GM19035 (cell line): Measurements from ENCODE around the gene SACS.
"Not testable (repeated sequence)": the region's sequence is repeated elsewhere in the genome, so short reads cannot be mapped to it uniquely, and the experiment has no call there.

Source experiments
- ATAC-seq: cut with Tn5 transposase; IDR thresholded peaks from one replicate; pipeline ENCODE4 v1.9.1; 2021; ENCODE audit not compliant: unreplicated experiment

SACS gene

DNA sequence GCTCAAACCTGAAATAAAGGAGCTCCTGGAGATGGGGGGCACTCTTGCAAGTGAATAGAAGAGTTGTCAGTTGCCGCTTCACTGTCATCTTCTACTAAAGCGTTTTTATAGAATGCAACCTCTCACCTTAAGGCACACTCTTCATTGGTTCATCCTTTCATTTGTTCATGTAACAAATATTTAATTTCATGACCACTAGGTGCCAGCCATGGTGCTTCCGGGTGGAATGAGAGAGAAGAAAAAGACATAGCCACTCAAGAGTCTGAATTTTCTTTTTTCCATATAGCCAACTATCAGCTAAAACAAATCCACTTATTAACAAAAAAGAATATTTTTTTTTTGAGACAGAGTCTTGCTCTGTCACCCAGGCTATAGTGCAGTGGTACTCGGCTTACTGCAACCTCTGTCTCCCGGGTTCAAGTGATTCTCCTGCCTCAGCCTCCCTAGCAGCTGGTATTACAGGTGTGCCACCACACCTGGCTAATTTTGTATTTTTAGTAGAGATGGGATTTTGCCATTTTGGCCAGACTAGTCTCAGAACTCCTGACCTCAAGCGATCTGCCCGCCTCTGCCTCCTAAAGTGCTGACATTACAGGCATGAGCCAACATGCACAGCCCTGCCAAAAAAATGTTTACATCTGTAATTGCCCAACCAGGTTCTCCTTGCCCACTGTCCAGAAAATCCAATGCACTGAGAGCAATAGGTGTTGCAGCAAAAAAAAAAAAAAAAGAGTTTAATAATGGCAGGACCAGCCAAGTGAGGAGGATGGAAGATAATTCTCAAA, 22.1 kb upstream of the SACS start:
- no peak for ATAC-seq

DNA sequence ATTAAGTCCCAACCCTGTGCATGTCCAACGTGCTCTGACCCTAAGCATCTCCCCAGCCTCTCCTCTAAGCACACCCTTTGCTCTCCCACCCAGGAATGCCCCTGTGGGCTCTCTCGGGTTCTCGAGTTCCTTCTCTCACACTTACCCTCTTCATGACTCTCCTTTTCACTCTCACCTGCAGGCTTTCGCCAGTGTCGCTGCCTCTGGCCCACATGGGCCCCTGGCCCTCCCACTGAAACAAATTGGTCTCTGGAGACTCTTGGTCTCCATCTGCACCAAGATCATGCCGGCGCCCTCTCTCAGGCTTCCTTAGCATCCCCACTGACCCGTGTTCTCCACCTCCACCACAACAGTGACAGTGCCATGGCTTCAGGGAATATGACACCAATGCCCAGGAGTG, 19.6 kb upstream of the SACS start:
- no peak for ATAC-seq

DNA sequence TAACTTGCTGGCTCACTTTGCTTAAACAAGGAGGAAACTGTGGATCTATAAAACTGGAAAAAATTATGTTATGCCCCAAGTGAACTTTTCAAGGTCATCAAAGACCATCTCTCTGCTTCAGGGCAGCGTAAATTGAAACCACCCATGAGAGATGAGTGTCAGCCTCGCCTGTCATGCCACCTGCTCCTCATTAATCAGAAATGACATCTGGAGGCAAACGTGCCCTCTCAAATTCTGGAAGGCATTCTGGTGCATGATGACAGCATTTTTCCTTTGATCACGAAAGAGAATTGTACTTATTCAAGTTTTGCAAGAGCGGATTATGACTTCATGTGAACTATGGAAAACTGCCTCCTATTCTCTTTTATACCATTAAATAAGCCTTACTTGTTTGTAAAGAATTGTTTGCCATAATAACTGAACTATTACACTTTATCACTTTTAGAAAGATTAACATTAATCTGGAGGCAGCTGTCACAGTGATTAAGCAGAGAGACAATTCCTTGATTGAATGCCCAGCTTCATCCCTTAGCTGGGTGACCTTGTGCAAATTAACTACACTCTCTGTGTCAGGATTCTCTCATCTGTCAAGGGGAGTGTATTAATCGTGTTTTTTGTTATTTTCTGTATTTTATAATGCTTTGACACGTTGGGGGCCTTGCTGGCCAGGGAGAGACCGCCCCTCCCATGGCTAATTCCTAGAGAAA, 17.0 kb upstream of the SACS start:
- ATAC-seq, result no peak

DNA sequence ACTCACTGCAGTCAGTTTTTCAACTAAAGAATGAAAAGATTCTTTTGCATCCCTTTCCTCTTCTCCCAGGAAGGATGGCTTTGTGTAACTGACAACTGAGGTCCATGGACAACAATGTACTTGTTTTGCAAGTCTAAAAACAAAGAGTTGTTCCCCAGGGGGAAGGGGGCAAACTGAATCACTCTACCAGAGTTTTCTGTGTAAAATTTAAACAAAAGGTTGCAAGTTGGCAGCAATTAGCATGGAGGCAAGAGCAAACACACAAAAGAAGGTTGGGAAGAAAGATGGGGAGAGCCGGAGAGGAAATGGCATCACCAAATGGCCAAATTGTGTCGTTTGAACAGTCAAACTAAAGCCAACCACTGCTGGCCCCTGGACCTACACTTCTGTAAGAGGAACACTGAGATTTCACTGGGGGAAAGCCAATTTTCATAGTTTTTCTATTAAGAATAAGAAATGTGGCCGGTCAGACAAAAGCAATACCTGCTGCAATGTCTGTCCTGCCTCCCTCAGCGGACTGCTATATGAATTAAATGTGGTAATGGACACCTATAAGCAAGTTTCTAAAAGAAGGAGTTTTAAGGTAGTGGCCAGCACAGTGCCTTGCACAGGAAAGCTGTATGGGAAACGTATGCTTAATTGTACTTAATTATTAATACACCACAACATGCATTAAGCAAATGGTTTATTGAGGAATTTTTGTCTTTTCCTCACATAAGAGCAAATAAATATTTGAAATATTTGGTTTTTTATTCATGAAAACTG, 16.1 kb upstream of the SACS start:
- no peak for ATAC-seq

DNA sequence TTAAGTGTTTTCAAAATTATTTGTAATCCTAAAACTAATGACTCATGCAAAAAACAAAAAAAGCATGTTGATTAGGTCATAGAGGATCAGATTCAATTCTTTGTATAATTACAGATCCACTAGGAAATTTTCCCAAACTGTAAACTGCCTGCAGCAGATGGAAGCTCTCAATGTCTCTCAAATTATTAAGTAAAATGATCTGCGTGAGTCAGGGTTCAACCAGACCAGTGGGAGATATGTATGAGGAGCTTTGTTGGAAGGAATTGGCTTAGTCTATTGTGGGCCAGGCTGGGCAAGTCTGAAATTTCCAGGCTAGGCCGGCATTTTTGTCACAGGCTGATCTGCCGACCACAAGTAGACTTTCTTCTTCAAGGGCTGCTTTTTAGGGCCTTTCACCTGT, 14.4 kb upstream of the SACS start:
- no peak for ATAC-seq

DNA sequence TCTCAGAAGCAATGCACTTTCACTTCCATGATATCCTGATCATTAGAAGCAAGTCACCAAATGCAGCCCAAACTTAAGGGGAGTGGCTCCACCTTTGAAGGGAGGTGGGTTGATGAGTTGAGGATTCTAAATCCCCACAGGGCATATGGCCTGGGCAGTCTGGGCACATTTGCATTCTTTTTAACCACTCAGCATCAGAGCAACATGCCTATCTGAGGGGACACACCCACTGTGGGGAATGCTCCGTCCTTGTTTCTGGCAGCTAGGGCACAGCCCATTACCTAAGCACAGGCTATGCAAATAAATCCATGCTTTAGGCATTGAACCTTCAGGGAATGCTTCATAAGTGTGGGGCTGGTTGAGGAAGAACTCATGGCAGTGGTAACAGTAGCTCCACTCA, 12.3 kb upstream of the SACS start:
- no peak for ATAC-seq

DNA sequence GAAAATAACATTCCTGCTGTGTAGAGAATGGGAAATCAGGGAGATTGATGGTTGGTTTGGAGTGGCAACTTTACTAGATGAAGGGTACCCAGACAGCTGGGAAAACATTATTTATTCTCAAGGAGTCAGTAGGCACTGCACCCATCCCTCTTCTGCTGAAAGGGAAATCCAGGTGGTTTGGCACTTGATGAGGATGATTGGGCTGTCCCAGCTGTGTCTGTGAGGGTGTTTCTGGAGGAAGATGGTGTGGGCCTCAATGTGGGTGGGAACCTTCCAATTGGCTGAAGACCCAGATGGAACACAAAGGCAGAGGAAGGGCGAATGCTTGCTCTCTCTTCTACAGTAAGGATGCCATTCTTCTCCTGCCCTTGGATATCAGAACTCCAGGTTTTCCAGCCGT, 10.4 kb upstream of the SACS start:
- ATAC-seq, result no peak

DNA sequence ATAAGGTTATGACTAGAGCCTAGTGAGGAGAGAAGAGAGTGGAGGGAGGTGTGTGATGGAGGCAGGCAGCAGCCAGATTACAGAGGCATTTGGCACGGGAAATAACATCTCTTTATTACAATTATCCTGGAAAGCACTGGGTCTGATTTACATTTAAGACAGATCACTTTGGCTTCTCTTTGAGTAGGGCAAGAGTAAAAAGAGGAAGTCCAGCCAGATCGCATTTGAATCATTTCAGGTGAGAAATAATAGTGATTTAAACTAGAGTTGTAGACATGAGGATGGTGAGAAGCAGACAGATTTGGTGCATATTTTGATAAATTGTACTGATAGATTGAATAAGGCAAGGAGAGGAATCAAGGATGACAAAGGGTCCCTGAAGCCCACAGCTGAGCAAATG, 9.6 kb upstream of the SACS start:
- ATAC-seq, result no peak

DNA sequence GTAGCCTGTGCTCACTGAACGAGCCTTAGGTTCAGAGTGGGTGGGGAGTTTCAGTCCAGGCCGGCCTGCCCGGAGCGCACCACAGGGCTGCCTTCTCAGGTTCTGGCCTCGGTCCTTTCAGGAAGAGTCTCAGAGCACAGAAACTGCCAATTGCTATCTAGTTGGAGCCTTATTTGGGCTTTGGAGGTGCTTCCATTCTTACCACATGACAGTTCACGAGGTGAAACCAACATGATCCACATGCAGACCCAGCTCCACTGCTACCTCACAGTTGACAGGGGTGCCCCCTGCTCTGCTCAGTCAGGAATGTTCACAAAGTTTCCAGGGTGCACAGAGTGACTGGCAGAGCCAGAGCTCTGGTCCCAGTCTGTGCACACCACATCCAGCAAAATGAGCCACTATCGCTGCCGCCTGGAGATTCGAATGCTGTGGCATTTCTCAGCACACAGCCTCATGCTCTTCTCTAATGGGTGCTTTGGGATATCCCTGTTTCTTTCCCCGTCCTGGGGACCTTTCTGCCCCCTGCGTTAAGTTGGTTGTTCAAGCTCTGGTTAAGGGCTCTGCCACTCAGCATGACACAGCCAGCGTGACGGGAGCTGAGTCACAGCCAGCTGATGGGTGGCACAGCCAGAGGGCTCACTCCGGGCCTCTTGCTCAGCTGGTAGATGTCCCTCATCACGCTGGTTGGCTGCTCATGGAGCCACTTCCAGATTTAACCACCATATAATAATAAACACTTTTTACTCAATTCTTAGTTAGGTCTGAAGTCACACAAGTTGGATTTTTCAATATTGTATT, 7.5 kb upstream of the SACS start:
- ATAC-seq, result no peak

DNA sequence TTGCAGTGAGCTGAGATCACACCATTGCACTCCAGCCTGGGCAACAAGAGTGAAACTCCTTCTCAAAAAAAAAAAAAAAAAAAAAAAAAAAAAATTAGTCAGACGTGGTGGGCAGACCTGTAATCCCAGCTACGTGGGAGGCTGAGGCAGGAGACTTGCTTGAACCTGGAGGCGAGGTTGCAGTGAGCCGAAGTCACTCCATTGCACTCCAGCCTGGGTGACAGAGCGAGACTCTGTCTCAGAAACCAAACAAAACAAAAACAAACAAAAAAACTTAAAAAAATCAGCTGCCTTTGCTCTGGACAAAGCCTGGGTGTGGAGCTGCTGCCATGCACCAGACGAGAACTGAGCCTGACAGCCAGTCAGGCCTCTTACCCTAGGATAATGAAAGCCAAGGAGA, 6.8 kb upstream of the SACS start:
- not testable (repeated sequence) for ATAC-seq

DNA sequence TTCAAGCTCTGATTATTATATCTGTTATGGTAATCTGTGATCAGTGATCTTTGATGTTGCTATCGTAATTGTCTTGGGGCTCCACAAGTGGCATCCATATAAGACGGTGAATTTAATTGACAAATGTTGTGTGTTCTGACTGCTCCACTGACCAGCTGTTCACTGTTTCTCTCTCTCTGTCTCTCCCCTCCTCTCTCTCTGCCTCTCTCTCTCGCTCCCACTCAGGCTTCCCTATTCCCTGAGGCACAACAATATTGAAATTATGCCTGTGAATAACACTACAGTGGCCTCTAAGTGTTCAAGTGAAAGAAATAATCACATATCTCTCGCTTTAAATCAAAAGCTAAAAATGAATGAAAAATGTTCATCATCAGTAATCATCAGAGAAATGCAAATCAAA, 4.4 kb upstream of the SACS start:
- no peak for ATAC-seq

DNA sequence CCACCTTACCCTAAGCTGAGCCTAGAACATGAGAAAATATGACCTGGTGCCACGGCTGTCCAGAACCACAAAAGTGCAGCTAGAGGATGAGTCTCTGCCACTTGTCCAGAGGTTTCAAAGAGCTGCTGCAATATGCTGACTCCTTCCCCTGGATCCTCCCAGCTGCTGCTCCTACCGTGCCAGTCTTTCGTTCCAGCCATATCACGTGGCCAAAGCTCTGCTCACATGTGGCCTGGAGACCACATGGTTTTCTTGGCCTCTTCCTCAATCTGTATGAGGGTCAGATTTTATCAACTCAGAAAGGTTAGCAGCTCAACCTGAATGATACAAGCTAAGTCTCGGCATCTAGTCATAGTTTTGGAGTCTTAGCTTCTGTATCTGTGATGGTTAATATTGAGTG, 3.2 kb upstream of the SACS start:
- no peak for ATAC-seq

DNA sequence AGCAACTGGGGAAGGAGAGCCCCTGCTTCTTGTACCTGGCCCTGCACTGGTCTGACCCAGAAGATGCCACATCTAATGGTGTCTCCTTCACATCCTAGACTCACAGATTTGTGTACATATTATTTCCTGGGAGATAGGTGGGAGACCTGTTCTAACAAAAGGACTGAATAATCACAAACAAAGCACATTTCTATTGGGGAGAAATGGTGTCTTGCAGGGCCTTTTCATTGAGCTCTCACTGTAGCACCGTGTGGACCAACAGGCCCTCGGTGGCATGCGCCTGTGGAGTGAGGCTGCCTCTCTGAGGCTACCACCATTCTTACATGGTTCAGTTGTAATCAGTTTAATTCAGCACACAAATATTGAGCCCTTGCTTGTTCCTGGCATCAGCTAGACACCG, 989 bp upstream of the SACS start:
- ATAC-seq, result no peak

DNA sequence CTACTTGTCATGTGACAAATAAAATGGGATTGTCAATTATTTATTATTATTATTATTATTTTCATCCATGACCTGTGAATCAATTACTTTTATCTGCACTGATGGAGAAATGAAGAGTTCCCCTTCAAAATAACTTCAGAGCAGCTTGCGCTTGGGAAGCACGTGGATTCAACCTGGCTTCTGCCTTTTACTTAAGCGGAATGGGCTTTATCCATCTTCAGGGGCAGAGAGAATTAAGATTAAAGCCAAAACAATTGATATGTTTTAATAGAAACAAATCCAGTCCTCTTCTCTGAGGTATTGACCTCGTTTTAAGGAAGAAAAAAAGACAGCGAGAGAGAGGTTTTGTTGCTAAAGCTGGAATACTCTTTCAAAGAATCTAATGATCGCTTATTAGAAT, 876 bp downstream of the SACS start:
- ATAC-seq, result no peak

DNA sequence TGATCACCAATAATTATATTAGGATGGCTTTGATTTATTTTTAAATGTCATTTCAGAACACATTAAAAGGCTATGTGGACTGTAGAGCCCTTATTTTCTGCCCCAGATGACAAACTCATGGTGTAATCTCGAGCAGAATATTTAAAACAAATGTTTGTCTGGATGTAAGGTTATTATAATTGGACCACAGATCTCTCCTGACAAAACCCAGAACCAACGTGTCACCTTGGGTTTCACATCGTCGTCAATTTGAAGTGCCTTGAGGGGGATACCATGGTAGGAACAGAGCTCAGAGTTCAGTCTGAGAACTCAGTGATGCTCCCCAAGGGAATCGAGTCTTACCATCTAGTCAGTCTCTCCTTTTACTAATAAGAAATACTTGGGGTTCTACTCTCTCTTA, 2.8 kb downstream of the SACS start:
- no peak for ATAC-seq

DNA sequence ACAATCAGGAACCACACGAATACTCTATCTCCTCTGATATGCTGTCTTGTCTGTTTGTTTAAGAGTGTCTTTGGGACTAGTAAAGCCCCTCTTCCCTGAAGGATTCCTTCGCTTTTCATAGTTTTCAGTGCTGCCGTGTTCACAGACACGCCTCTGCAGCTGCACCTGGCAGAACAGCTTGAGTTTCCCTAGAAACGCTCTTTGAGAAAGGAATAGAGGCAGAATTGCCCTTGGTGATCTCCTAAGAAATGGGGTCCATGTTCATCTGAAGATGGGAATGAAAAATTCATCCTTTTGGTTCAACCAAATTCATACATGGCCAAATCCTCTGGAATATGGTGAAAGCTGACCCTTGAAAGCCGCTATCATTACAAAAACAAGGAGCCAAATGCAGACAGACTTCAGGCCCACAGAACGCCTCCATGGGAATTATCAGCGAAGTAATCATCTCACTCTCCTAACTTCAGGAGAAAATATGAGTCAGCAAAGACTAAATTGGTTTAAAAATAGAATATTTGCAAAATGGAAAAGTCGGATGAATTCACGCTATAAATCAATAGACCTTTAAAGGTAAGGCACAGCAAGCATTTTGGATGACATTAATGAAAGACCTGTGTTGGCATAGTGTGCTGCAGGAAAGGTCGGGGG, 5.5 kb downstream of the SACS start:
- no peak for ATAC-seq

DNA sequence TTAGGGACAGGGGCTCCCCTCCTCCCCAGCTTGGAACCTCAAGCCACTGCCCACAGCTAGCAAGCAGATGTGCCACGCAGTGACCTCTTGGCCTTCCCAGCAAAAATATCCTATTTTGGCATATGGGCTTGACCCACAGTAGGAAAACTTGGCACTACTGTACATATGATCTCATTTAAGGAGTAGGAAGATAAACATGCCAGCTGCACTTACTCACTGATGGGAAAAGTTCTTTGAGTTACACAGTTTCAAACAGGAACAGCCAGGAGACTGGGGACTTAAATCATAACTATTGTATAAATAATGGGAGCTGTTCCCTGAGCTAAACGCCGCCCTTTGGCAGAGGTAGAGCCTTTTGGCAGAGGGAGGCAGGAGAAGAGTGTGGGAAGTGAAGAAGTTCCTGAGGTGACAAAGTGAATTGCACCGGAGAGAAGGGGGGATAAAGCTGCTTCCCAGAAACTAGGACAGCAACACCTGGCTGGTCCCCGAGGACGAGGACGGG, 6.1 kb downstream of the SACS start:
- ATAC-seq, result no peak

DNA sequence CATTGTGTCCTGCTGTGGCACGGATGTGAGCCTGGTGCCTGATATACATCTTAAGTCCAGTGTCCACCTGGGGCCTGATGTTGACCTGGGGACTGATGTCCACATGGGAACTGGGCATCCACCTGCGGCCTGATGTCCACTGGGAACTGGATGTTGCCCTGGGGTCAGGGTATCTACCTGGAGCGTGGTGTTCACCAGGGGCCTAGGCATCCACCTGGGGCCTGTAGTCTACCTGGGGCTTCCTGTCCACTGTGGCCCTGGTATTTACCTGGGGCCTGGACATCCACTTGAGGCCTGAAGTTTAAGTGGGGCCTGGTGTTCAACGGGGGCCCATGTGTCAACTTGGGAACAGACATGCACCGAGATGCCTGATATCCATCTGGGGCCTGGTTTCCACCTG, 11.9 kb downstream of the SACS start:
- no peak for ATAC-seq

DNA sequence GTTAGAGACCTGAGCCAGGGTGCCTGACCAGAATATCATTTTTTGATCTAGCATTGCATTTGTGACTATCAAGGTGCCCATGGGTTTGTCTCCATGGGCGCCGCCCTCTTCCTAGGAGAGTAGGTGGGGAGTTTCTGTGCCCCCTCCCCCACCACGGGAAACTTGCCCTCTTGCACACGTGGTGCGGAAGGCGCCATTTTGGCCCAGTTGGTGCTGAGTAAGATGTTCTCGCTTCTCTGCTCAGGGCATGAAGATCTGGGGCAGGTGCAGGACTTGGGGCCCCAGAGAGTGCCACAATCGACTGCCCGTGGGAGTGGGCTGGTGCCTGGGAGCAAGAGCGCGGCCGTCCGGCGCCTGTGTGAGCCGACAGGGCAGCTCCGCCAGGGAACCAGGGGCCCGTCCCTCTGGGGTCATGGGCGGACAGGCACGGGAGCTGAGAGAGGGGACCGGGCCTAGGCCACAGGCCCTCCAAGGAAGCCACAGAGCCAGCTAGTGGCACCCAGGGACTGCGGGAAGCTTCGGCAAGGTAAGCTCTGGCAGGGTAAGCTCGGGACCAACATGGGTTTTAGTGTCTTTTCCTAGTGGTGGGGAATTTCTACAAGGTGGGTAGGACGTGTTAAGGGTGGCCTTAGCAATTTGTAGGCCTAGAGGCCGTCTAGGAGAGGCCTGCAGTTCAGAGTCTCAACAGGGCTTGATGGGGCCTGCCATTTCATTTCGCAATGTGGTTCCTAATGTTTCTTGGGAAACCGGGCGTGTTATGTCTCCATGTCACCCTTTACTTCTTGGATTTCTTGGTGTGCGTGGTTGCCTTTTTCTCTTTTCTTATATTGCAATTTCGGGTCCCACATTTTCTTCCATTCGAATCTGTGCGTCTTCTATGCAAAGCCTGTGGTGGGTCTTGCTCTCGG, 14.5 kb downstream of the SACS start:
- ATAC-seq, result no peak

DNA sequence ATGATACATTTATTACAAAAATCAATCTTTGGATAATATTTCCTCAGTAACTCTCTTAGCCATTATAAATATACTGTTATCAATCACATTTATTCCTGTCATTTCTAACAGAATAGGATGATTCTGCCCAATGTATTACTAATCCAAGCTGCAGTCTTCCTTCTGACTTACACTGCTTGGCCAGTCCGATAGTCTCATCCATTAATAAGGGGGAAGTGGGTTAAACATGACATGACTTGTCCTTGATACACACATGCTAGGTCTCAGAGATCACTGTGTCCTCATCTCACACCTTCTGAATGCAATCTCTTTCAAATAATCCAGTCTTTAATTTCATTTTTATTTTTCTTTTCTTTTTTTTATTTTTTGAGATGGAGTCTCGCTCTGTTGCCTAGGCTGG, 18.8 kb downstream of the SACS start:
- ATAC-seq, result no peak
